Measurements from ENCODE around the gene MYH14. TPM values are rescaled to one million over a fixed set of nuclear protein-coding genes. Genes with fewer than 3 reads are reported as not detected.
"Not testable (repeated sequence)": the region's sequence is repeated elsewhere in the genome, so short reads cannot be mapped to it uniquely, and the experiment has no call there.

The MYH14 gene
- total RNA-seq, 2 experiments from 2014 or later: not detected

DNA sequence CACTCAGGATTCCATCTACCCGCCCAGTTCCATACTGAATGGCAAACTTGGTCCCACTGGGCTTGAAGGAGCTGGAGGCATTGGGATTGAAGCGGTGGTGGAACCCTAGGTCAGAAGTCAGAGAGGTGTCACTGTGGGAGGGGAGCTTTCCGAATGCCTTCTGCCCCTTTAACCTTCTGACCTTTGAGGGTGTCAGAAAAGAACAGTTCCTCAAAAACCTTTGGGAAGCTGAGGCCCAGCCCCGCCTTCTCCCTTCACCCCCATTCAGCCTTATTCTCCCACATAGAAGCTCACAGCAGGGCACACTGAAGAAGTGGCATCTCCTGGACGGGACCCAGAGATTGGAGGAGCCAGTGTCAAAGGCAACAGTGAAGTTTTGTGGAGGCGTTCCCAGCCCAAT is 133.6 kb downstream of the MYH14 start:
- Mint-ChIP-seq H3K27me3 (ENCODE audit: low read depth) (peaks cover 15% of the 10 kb centered on the region), H3K4me1 (ENCODE audit: low read depth) (peaks cover 35% of the 10 kb centered on the region)
- intact Hi-C loops (cut with micrococcal nuclease): loop anchor here (10.0 kb wide), 1 partner anchor 388 kb away; the partner anchor contains the start of gene CLEC11A
- H3K9me3 Mint-ChIP-seq; CTCF ChIA-PET; DNase-seq; H3K4me3 Mint-ChIP-seq; H3K36me3 Mint-ChIP-seq (ENCODE audit: low read depth); H3K27ac Mint-ChIP-seq: not testable (repeated sequence)

DNA sequence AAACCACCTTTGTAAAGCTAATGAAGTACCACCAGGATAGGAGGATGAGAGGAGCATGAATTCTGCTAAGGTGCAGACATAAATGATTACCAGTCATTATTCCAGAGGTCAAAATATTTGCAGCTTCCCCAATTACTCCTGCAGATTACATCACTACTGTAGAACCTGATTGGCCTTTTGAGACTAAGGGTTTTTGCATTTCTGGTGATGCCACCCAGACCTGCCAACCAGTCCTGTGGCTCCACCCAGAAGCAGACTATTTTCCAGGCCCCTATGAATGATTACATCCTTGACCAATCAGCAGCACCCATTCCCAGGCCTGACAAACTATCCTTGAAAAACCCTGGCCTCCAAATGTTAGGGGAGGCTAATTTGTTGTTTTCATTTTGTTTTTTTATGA is 136.9 kb downstream of the MYH14 start:
- H3K36me3 Mint-ChIP-seq (ENCODE audit: low read depth): peaks cover 11% of the 10 kb centered on the region
- intact Hi-C loops (cut with micrococcal nuclease): no loop called here
- CTCF ChIA-PET: no interaction called here
- no peak overlapping the region for H3K4me3 Mint-ChIP-seq
- H3K27ac Mint-ChIP-seq: no peak overlapping the region
- peaks cover 18% of the 10 kb centered on the region for H3K4me1 Mint-ChIP-seq (ENCODE audit: low read depth)
- peaks cover 4% of the 10 kb centered on the region for H3K9me3 Mint-ChIP-seq
- DNase-seq: no peak
- H3K27me3 Mint-ChIP-seq (ENCODE audit: low read depth): peaks cover 3% of the 10 kb centered on the region

- intact Hi-C loops (cut with micrococcal nuclease): no loop called here
- Mint-ChIP-seq H3K27ac (no peak overlapping the region), H3K4me1 (ENCODE audit: low read depth) (peaks cover 12% of the 10 kb centered on the region), H3K9me3 (peaks cover 4% of the 10 kb centered on the region), H3K27me3 (ENCODE audit: low read depth) (no peaks in the 10 kb centered on the region), H3K36me3 (ENCODE audit: low read depth) (peaks cover 11% of the 10 kb centered on the region), H3K4me3 (no peak overlapping the region)
- DNase-seq: no peak
- CTCF ChIA-PET: no interaction called here
Observed at GRCh38 chr19:50341091-50341564, 137.7 kb downstream of the MYH14 start.

- no peaks in the 10 kb centered on the region for H3K27me3 Mint-ChIP-seq (ENCODE audit: low read depth)
- CTCF ChIA-PET: no interaction called here
- peaks cover 8% of the 10 kb centered on the region for H3K36me3 Mint-ChIP-seq (ENCODE audit: low read depth)
- H3K27ac Mint-ChIP-seq: peak overlapping the region; percentile 37
- peak overlapping the region; percentile 27 for H3K4me3 Mint-ChIP-seq
- peaks cover 4% of the 10 kb centered on the region for H3K9me3 Mint-ChIP-seq
- no peak for DNase-seq
- intact Hi-C loops (cut with micrococcal nuclease): no loop called here
- H3K4me1 Mint-ChIP-seq (ENCODE audit: low read depth): peaks cover 39% of the 10 kb centered on the region
Observed at GRCh38 chr19:50344661-50345318, 141.4 kb downstream of the MYH14 start.

DNA sequence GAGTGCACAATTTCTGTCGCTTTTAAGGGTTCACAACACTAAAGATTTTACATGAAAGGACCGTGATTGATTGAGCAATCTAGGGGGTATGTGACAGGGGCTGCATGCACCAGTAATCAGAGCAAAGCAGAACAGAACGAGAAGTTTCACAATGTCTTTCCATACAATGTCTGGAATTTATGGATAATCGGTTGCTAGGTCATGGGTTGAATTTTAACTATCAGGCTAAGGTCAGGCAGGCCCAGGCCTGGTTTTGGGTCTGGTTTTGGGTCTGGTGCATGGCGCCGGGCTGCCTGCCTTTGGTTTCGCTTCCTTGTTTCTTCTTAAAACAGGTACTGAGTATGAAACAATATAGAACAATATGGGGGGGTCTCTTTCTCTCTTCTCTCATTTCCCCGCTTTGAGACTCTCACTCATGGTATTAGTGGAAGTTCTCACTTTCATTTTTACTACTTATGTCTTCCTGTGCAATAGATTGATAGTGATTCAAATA is 143.7 kb downstream of the MYH14 start:
- peaks cover 39% of the 10 kb centered on the region for H3K4me1 Mint-ChIP-seq (ENCODE audit: low read depth)
- CTCF ChIA-PET: interaction anchor here (0.6 to 1.2 kb wide), 5 partner anchors 10 to 200 kb away, joined by 3 to 6 read pairs (median 3); partner anchors contain the start of gene KCNC3
- DNase-seq: peak; percentile 69

DNA sequence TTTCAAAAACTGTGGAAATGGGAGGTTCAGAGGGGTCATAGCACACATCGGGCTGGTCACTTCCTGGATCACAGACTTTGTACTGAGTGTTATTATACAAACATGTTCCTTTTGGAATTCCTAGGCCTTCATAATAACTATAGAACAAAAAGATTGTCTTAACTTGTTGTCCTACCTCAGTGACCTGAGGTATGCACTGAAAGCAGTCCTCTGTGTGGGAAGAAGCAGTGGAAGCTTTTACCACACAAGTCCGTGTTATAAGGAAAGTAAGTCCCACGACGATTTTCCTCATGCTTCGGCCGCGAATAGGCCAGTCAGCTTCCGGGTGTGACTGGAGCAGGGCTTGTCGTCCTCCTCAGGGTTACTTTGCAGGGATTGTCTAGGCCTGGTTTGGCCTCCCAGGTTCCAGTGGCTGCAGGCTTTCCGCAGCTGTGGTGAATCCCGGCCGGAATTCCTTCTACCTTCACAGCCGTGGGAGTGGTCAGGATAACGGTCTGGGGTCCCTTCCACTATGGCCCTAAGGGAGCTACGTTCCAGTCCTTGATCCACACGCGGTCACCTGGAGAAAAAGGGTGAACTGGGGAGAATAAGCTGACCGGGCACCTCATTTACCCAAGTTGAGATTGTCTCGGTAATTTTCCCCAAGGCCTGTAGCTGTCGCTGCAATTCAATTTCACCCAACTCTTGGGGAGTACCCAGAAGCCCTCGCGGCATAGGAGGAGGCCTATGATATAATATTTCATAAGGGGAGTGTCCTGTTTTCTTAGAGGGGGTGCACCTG is 146.0 kb downstream of the MYH14 start:
- Mint-ChIP-seq H3K27ac (no peak overlapping the region), H3K4me1 (ENCODE audit: low read depth) (peaks cover 32% of the 10 kb centered on the region), H3K36me3 (ENCODE audit: low read depth) (peaks cover 5% of the 10 kb centered on the region), H3K27me3 (ENCODE audit: low read depth) (peaks cover 2% of the 10 kb centered on the region), H3K4me3 (no peak overlapping the region), H3K9me3 (peaks cover 4% of the 10 kb centered on the region)
- intact Hi-C loops (cut with micrococcal nuclease): no loop called here
- CTCF ChIA-PET: no interaction called here
- DNase-seq: no peak

More for the DNA sequence above, 143.7 kb downstream of the MYH14 start:
- not testable (repeated sequence) for H3K27me3 Mint-ChIP-seq (ENCODE audit: low read depth); H3K9me3 Mint-ChIP-seq; H3K36me3 Mint-ChIP-seq (ENCODE audit: low read depth)
- intact Hi-C loops (cut with micrococcal nuclease): loop anchor here (1.0 to 2.0 kb wide), 4 partner anchors 10 to 46 kb away; no protein-coding TSS in a partner anchor
- Mint-ChIP-seq H3K27ac (peak overlapping the region; percentile 77), H3K4me3 (peak overlapping the region; percentile 23)

- Mint-ChIP-seq H3K9me3 (no peaks in the 10 kb centered on the region), H3K27ac (no peak overlapping the region), H3K27me3 (ENCODE audit: low read depth) (peaks cover 2% of the 10 kb centered on the region), H3K36me3 (ENCODE audit: low read depth) (no peaks in the 10 kb centered on the region), H3K4me3 (no peak overlapping the region), H3K4me1 (ENCODE audit: low read depth) (peaks cover 20% of the 10 kb centered on the region)
- DNase-seq: no peak
- intact Hi-C loops (cut with micrococcal nuclease): no loop called here
- CTCF ChIA-PET: interaction anchor here (1.0 kb wide), 1 partner anchor 101 kb away, joined by 3 read pairs; no protein-coding TSS in a partner anchor
Observed at GRCh38 chr19:50352242-50352641, 148.8 kb downstream of the MYH14 start.

DNA sequence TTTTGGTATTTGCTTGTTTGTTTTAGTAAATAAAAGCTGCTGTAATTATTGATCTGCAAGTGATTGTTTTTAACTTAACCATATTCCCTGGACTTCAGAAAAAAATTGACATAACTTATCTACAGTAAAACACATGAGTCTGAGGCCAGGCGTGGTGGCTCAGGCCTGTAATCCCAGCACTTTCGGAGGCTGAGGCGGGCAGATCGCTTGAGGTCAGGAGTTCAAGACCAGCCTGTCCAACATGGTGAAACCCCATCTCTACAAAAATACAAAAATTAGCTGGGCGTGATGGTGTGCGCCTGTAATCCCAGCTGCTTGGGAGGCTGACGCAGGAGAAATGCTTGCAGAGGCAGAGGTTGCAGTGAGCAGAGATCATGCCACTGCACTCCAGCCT is 150.1 kb downstream of the MYH14 start:
- H3K27me3 Mint-ChIP-seq (ENCODE audit: low read depth); intact Hi-C loops (cut with micrococcal nuclease); H3K4me3 Mint-ChIP-seq; H3K9me3 Mint-ChIP-seq; H3K36me3 Mint-ChIP-seq (ENCODE audit: low read depth); H3K27ac Mint-ChIP-seq; DNase-seq: not testable (repeated sequence)
- CTCF ChIA-PET: interaction anchor here (0.6 to 1.2 kb wide), 4 partner anchors 16 to 203 kb away, joined by 3 to 5 read pairs (median 4); no protein-coding TSS in a partner anchor
- H3K4me1 Mint-ChIP-seq (ENCODE audit: low read depth): peaks cover 11% of the 10 kb centered on the region

GRCh38 chr19:50356691-50357177 is 153.3 kb downstream of the MYH14 start:
- Mint-ChIP-seq H3K27me3 (ENCODE audit: low read depth) (no peaks in the 10 kb centered on the region), H3K36me3 (ENCODE audit: low read depth) (peaks cover 29% of the 10 kb centered on the region), H3K27ac (peak overlapping the region; percentile 92), H3K4me1 (ENCODE audit: low read depth) (peaks cover 38% of the 10 kb centered on the region), H3K4me3 (peak overlapping the region; percentile 82), H3K9me3 (peaks cover 2% of the 10 kb centered on the region)
- intact Hi-C loops (cut with micrococcal nuclease): loop anchor here (1.0 to 5.0 kb wide), 9 partner anchors 9 to 200 kb away; partner anchors contain the start of genes EMC10, GARIN5A, JOSD2 and KCNC3
- DNase-seq: no peak
- CTCF ChIA-PET: interaction anchor here (0.7 to 2.6 kb wide), 18 partner anchors 9 to 200 kb away, joined by 3 to 19 read pairs (median 5); partner anchors contain the start of genes JOSD2 and NR1H2

DNA sequence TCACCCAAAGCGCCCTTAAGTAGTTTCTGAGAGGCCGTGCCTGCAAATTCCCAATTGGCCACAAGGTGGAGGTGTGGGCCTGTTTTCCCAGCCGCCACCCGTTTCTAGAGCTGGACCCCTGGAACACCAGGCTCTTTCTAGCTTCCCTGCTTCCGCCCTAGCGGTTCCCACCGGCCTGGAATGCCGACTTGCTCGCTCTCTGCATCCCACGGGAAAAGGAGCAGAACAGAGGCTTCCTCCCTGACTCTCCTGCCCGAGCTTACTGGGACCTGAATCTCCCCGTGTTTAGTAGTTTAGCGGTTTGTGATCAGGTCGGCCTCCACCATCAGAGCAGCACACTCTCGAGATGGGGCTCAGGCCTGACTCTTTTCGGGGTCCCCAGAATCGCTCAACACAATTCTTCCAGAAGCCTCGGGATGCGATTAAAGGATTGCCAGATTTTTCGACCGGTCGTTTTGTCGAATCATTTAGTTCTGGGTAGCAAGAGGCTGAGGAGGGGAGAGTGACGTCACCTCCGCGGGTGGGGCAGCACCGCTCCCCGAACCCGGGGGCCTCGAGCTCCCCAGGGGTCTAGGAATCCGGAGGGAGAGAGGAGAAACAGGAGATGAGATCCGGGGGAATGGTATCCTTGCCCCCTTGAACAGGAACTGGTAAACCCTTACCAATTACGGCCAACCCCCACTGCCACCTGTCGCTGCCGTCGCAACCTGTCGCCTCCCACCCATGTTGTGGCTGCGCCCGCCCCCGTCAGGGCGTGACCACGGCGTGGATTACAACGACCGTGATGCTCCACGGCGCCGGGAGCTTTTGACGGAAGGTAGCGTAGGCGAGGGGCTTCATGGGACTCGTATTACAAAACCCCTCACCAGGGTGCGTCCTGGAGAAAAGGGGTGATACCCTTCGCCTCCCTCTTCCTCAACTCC is 154.0 kb downstream of the MYH14 start:
- peak overlapping the region; percentile 92 for H3K27ac Mint-ChIP-seq
- peaks cover 2% of the 10 kb centered on the region for H3K9me3 Mint-ChIP-seq
- H3K4me1 Mint-ChIP-seq (ENCODE audit: low read depth): peaks cover 45% of the 10 kb centered on the region
- H3K36me3 Mint-ChIP-seq (ENCODE audit: low read depth): peaks cover 31% of the 10 kb centered on the region
- peak; percentile 91 for DNase-seq
- intact Hi-C loops (cut with micrococcal nuclease): loop anchor here (1.0 to 5.0 kb wide), 9 partner anchors 10 to 199 kb away; partner anchors contain the start of genes EMC10, GARIN5A, JOSD2 and KCNC3
- no peaks in the 10 kb centered on the region for H3K27me3 Mint-ChIP-seq (ENCODE audit: low read depth)
- CTCF ChIA-PET: interaction anchor here (0.6 to 2.6 kb wide), 21 partner anchors 9 to 199 kb away, joined by 3 to 19 read pairs (median 4); partner anchors contain the start of genes JOSD2 and NR1H2
- H3K4me3 Mint-ChIP-seq: peak overlapping the region; percentile 82

Measured in activated naive CD4-positive, alpha-beta T cell treated with anti-CD3 and anti-CD28 coated beads for 36 hours (primary cell).